ENCODE data around the gene C5. TPM values are rescaled to one million over a fixed set of nuclear protein-coding genes. Genes with fewer than 3 reads are reported as not detected.
A peak's percentile ranks its signal among the peaks of the same experiment; 100 is the strongest.

Gene C5
- total and polyA plus RNA-seq, 5 donors from 2014 or later = 0.31 to 1.5 (median 1.1) TPM; not detected in 1

GRCh38 chr9:120902569-120903535, 147.2 kb downstream of the C5 start:
- peaks cover 49% of the 10 kb centered on the region for H3K36me3 ChIP-seq (ENCODE audit: control insufficient read depth, insufficient read depth, low read length)
- H3K4me3 Mint-ChIP-seq = peak overlapping the region; percentile 53 to 89 (median 79)
- no peaks in the 10 kb centered on the region for H3K9me3 Mint-ChIP-seq
- no peaks in the 10 kb centered on the region for H3K27me3 Mint-ChIP-seq
- H3K4me1 ChIP-seq (ENCODE audit: control insufficient read depth, insufficient read depth, low read length, poor library complexity, severe bottlenecking) = peaks cover 78% of the 10 kb centered on the region
- H3K4me3 ChIP-seq (ENCODE audit: low read depth, low read length) = peak overlapping the region; percentile 6
- DNase-seq = no peak
- peak overlapping the region; percentile 98 for H3K27ac ChIP-seq (ENCODE audit: insufficient read depth, low read length, poor library complexity, severe bottlenecking)
- H3K36me3 Mint-ChIP-seq = peaks cover 49% of the 10 kb centered on the region
- H3K9me3 ChIP-seq (ENCODE audit: control insufficient read depth in 2 of 2, low read length in 2 of 2) = no peaks in the 10 kb centered on the region
- H3K4me1 Mint-ChIP-seq = peaks cover 19 to 93% (median 68%) of the 10 kb centered on the region in 4 donors
- no peaks in the 10 kb centered on the region for H3K27me3 ChIP-seq (ENCODE audit: control insufficient read depth, insufficient read depth, low read length)
- no peak for ATAC-seq (ENCODE audit: low read depth in 2 of 2)
- peak overlapping the region; percentile 93 to 100 (median 93) for H3K27ac Mint-ChIP-seq

Other genes with a start within 250 kb of the C5 start
- gene PSMD5, start 207.4 kb downstream of the C5 start, total RNA-seq = 44.0 TPM
- 10 to 100 TPM; 27.0 to 34.5 (median 29.9) TPM for gene PSMD5, start 207.4 kb downstream of the C5 start, polyA plus RNA-seq
- 149 TPM for gene PHF19, start 173.1 kb downstream of the C5 start, total RNA-seq
- 10 to 100 TPM; 21.4 to 43.2 (median 31.9) TPM for gene PHF19, start 173.1 kb downstream of the C5 start, polyA plus RNA-seq
- 167 TPM for gene TRAF1, start 123.5 kb downstream of the C5 start, total RNA-seq
- gene TRAF1, start 123.5 kb downstream of the C5 start, polyA plus RNA-seq = 10 to 100 TPM; 13.5 to 18.7 (median 16.5) TPM
- 135 TPM for gene CNTRL, start 24.7 kb upstream of the C5 start, total RNA-seq
- 10 to 100 TPM; 12.2 to 17.8 (median 14.8) TPM for gene CNTRL, start 24.7 kb upstream of the C5 start, polyA plus RNA-seq
- gene RAB14, start 151.6 kb upstream of the C5 start, total RNA-seq = 56.8 TPM
- 10 to 100 TPM; 36.8 to 54.7 (median 45.1) TPM for gene RAB14, start 151.6 kb upstream of the C5 start, polyA plus RNA-seq
- 12.1 TPM for gene GSN, start 217.9 kb upstream of the C5 start, total RNA-seq
- gene GSN, start 217.9 kb upstream of the C5 start, polyA plus RNA-seq = 1 to 10 TPM; 2.7 to 6.3 (median 4.9) TPM